Coronary artery (tissue), 2 donors: ENCODE results near the gene ZNF419.
"Not testable (repeated sequence)": the region's sequence is repeated elsewhere in the genome, so short reads cannot be mapped to it uniquely, and the experiment has no call there.

ENCODE experiments used
- DNase-seq: peaks from one replicate; pipeline ENCODE4 v3.0.0-alpha.2; 2017; ENCODE audit warnings: low spot score
- H3K27ac ChIP-seq, 2 donors: fragments of 200-600 bp; sonication (generic); one replicate each; pipeline ENCODE4 v1.5.1; 2016 to 2019
- H3K4me3 ChIP-seq: fragments of 200-600 bp; sonication (generic); 2 replicates; pipeline ENCODE4 v1.5.1; 2016; ENCODE audit warnings: mild to moderate bottlenecking, moderate library complexity
- TF ChIP-seq, protein P1 (sequence below): fragments of 200-600 bp; sonication (generic); IDR thresholded peaks from one replicate; pipeline ENCODE4 v1.5.1; 2019; ENCODE audit warnings: antibody characterized with exemption

ZNF419 gene

DNA sequence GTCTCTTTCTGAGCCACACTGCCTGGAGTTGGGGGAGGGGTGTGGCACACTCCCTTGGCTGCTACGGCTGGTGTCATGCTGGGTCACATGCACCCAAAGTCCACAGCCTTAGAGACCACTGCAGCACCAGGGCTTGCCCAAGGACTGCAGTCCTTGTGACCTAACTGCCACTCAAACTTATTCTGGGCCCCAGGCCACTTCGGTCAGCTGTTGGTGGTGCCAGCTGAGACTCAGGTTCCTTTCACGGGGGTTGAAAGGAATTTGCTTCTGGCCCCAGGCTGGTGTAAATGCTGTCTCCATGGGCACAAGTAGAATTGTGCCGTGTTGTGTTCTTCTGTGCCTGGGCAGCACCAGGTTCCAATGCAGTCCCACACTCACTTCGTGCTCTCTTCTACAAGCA, 21.1 kb upstream of the ZNF419 start:
- H3K4me3 ChIP-seq: no peak overlapping the region
- no peak for DNase-seq
- no peak overlapping the region for H3K27ac ChIP-seq
- TF ChIP-seq, protein P1, sequence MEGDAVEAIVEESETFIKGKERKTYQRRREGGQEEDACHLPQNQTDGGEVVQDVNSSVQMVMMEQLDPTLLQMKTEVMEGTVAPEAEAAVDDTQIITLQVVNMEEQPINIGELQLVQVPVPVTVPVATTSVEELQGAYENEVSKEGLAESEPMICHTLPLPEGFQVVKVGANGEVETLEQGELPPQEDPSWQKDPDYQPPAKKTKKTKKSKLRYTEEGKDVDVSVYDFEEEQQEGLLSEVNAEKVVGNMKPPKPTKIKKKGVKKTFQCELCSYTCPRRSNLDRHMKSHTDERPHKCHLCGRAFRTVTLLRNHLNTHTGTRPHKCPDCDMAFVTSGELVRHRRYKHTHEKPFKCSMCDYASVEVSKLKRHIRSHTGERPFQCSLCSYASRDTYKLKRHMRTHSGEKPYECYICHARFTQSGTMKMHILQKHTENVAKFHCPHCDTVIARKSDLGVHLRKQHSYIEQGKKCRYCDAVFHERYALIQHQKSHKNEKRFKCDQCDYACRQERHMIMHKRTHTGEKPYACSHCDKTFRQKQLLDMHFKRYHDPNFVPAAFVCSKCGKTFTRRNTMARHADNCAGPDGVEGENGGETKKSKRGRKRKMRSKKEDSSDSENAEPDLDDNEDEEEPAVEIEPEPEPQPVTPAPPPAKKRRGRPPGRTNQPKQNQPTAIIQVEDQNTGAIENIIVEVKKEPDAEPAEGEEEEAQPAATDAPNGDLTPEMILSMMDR: no peak

- peak overlapping the region; percentile 21 for H3K4me3 ChIP-seq
- no peak for DNase-seq
- TF ChIP-seq, protein P1: no peak
- no peak overlapping the region for H3K27ac ChIP-seq
Observed at GRCh38 chr19:57473646-57474045, 13.9 kb upstream of the ZNF419 start.

DNA sequence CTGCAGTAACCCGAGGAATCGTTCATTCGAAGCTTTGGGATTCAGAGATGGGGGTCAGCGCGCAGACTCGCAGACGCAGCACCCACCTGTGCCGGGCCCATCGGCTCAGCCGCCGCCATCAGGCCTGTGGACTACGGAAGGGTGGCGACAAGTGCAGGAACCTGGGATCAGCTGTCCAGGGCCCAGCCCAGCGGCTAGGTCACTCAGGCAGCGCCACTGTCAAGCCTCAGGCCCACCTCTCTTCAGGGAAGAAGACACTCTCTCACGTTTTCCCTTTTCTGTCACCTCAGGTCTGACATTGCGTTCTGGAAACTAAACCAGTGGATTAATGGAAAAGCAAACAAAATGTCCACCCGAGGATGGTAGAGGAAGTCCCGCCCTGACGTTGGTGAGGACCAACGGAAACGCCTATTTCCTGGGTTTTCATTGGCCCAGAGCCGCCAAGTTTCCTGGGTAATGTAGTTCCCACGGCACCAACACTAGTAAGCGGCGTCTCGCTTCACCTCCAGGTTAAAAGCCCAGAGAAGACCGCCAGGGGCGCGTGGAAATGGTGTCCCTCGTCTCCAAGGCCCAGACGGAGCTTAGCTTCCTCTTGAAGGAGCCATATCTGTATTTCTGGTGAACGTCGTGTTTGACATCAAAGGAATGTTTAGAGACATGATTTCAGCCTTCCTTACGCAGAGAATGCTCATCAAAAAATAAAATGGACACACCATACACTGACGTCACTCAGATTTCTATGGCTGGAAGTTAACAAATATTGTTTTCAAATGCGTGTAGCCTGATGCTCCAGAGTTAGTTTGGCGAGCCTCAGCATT, 10.2 kb upstream of the ZNF419 start, which contains the start of gene ZNF772:
Gene ZNF772, minus strand, starts transcription at position 376 of the 818 bp plus-strand sequence. Its CDS starts 257 bp downstream, at position 119.
- DNase-seq: peak; percentile 90

DNA sequence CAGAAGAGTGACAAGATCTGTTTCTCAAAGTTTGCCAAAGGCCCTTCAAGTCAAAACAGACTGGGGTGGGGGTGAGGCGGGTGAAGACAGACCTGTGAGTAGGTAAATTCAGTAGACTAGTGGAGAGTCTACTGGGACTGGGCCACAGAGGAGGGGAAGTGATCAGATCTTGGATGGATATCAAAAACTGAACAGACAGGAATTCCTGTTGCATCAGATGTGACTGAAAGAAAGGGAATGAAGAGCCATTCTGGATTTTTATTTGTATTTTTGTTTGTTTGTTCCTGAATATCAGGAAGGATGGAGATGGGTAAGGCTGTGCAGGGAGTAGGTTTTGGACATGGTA, 722 bp downstream of the ZNF419 start:
- DNase-seq, H3K27ac ChIP-seq: not testable (repeated sequence)
- peak overlapping the region; percentile 46 for H3K4me3 ChIP-seq

More for the DNA sequence above, 10.2 kb upstream of the ZNF419 start, which contains the start of gene ZNF772:
- H3K27ac ChIP-seq: peak within 1 kb of the TSS; percentile 63 to 87
- TF ChIP-seq, protein P1: no peak
- peak within 1 kb of the TSS; percentile 86 for H3K4me3 ChIP-seq

DNA sequence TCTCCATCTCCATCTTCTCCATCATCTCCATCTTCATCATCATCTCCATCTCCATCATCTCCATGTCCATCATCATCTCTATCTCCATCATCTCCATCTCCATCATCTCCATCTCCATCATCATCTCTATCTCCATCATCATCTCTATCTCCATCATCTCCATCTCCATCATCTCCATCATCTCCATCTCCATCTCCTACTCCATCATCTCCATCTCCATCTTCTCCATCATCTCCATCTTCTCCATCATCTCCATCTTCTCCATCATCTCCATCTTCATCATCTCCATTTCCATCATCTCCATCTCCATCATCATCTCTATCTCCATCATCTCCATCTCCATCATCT, 11.8 kb downstream of the ZNF419 start:
- peak overlapping the region; percentile 82 for H3K4me3 ChIP-seq
- H3K27ac ChIP-seq, DNase-seq: not testable (repeated sequence)

DNA sequence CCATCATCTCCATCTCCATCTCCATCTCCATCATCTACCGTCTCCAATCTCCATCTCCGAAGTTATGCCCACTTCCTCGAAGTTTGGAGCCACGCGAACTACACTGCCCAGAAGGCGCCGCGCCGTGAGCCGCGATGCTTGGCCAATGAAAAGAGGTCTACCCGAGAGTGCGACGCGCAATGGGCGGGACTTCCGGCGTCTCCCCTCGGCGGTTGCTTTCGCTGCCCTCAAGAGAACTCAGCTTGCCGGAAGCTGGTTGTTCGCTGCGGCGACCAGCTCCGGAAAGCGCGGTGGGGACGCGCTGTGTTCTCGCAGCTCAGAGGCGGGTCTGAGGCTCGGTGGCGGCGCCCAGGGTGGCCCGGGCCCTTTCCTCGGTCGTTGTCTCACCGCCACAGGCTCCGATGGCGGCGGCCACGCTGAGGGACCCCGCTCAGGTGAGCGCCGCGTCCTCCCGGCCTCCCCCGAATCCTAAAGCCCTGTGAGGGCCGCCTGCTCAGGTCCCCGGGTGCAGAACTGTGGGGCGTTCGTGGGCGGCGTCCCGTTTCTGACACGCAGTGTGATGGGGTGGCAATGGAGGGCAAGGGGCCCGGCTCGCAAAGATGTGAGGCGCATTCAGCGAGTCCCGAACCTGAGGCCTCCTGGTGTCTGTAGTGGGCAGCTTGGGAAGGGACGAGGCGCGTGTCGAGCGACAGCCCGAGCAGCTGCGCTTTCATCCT, 12.3 kb downstream of the ZNF419 start, which contains the start of gene ZNF773:
Gene ZNF773, plus strand, starts transcription at position 259 of the 716 bp plus-strand sequence. Its CDS starts 143 bp downstream, at position 402.
- DNase-seq: peak; percentile 91
- H3K27ac ChIP-seq: peak within 1 kb of the TSS; percentile 80 to 84
- H3K4me3 ChIP-seq: peak within 1 kb of the TSS; percentile 82

- peak overlapping the region; percentile 82 for H3K4me3 ChIP-seq
- DNase-seq, H3K27ac ChIP-seq: not testable (repeated sequence)
Observed at GRCh38 chr19:57500400-57500799, 12.8 kb downstream of the ZNF419 start.

DNA sequence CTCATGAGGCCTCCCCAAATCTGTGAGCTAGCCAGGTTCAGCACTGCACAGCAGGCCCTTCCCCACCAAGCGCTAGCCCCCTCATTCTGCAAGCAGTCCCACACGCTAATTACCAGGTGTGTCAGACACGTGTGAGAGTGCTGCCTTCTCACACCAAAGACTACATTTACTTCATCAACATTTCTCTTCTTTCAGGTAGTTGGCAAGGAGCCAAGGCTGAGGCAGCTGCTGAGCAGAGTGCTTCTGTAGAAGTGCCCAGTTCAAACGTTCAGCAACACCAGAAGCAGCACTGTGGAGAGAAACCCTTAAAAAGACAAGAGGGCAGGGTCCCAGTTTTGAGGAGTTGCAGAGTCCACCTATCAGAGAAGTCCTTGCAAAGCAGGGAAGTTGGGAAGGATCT, 18.6 kb downstream of the ZNF419 start:
- Histone ChIP-seq H3K27ac (no peak overlapping the region), H3K4me3 (no peak overlapping the region)
- DNase-seq: no peak
- TF ChIP-seq, protein P1: no peak

- no peak overlapping the region for H3K27ac ChIP-seq
- DNase-seq: no peak
- H3K4me3 ChIP-seq: no peak overlapping the region
- TF ChIP-seq, protein P1: no peak
Observed at GRCh38 chr19:57511484-57511883, 23.9 kb downstream of the ZNF419 start.
